ENCODE results near the gene PLPPR3.

Gene PLPPR3

GRCh38 chr19:815079-815774 lies 6.5 kb downstream of the PLPPR3 start:
- Histone ChIP-seq H3K36me3 (ENCODE audit: low read length) (peaks cover 3% of the 10 kb centered on the region; the same call in 1 of the 2 replicates), H3K9me2 (replicated peaks; ENCODE audit: insufficient read depth, low read length) (no peaks in the 10 kb centered on the region), H3F3A (ENCODE audit: insufficient read depth) (peaks cover 11% of the 10 kb centered on the region), H3K9ac (ENCODE audit: low read length) (no peak overlapping the region), H3K27me3 (ENCODE audit: low read length) (no peaks in the 10 kb centered on the region), H3K4me3 (ENCODE audit: insufficient read depth, low read length, poor library complexity, severe bottlenecking) (no peak overlapping the region), H2AFZ (ENCODE audit: low read depth, low read length, severe bottlenecking) (no peak overlapping the region), H4K20me1 (ENCODE audit: low read depth, low read length) (no peaks in the 10 kb centered on the region), H3K9me3 (ENCODE audit: insufficient read depth, low read length) (no peaks in the 10 kb centered on the region), H3K27ac (ENCODE audit: low read depth, low read length) (no peak overlapping the region), H3K4me2 (ENCODE audit: low read depth, low read length, poor library complexity, severe bottlenecking) (no peak overlapping the region), H3K79me2 (ENCODE audit: insufficient read depth, low read length) (no peaks in the 10 kb centered on the region)
- TF ChIP-seq CTCF (IDR thresholded peaks at IDR 0.05; ENCODE audit: insufficient read depth, low read length, poor library complexity, severe bottlenecking): no peak
- TF ChIP-seq EZH2phosphoT487 (conservative IDR thresholded peaks at IDR 0.05; ENCODE audit: low read length): no peak

- peaks cover 5% of the 10 kb centered on the region; the same call in 1 of the 2 replicates for H3K36me3 ChIP-seq (ENCODE audit: low read length)
- TF ChIP-seq EZH2phosphoT487 (conservative IDR thresholded peaks at IDR 0.05; ENCODE audit: low read length): no peak
- no peak for TF ChIP-seq CTCF (IDR thresholded peaks at IDR 0.05; ENCODE audit: insufficient read depth, low read length, poor library complexity, severe bottlenecking)
Measured at GRCh38 chr19:814152-815078, 7.3 kb downstream of the PLPPR3 start.

GRCh38 chr19:813219-814151 lies 8.3 kb downstream of the PLPPR3 start:
- H3F3A ChIP-seq (ENCODE audit: insufficient read depth): peaks cover 20% of the 10 kb centered on the region
- H3K27ac ChIP-seq (ENCODE audit: low read depth, low read length): no peak overlapping the region
- H3K4me3 ChIP-seq (ENCODE audit: insufficient read depth, low read length, poor library complexity, severe bottlenecking): no peak overlapping the region
- H3K9me2 ChIP-seq (replicated peaks; ENCODE audit: insufficient read depth, low read length): no peaks in the 10 kb centered on the region
- H3K27me3 ChIP-seq (ENCODE audit: low read length): no peaks in the 10 kb centered on the region
- H3K9me3 ChIP-seq (ENCODE audit: insufficient read depth, low read length): no peaks in the 10 kb centered on the region
- H4K20me1 ChIP-seq (ENCODE audit: low read depth, low read length): no peaks in the 10 kb centered on the region
- H3K4me2 ChIP-seq (ENCODE audit: low read depth, low read length, poor library complexity, severe bottlenecking): no peak overlapping the region
- TF ChIP-seq EZH2phosphoT487 (conservative IDR thresholded peaks at IDR 0.05; ENCODE audit: low read length): no peak
- no peak for TF ChIP-seq CTCF (IDR thresholded peaks at IDR 0.05; ENCODE audit: insufficient read depth, low read length, poor library complexity, severe bottlenecking)
- H2AFZ ChIP-seq (ENCODE audit: low read depth, low read length, severe bottlenecking): no peak overlapping the region
- H3K79me2 ChIP-seq (ENCODE audit: insufficient read depth, low read length): no peaks in the 10 kb centered on the region
- no peak overlapping the region for H3K9ac ChIP-seq (ENCODE audit: low read length)
- peaks cover 5% of the 10 kb centered on the region; the same call in 1 of the 2 replicates for H3K36me3 ChIP-seq (ENCODE audit: low read length)

More at GRCh38 chr19:814152-815078, 7.3 kb downstream of the PLPPR3 start:
- Histone ChIP-seq H3K79me2 (ENCODE audit: insufficient read depth, low read length) (no peaks in the 10 kb centered on the region), H3K27me3 (ENCODE audit: low read length) (no peaks in the 10 kb centered on the region), H3K9me3 (ENCODE audit: insufficient read depth, low read length) (no peaks in the 10 kb centered on the region), H3K9ac (ENCODE audit: low read length) (no peak overlapping the region), H2AFZ (ENCODE audit: low read depth, low read length, severe bottlenecking) (no peak overlapping the region), H3F3A (ENCODE audit: insufficient read depth) (peaks cover 17% of the 10 kb centered on the region), H3K4me2 (ENCODE audit: low read depth, low read length, poor library complexity, severe bottlenecking) (no peak overlapping the region), H3K9me2 (replicated peaks; ENCODE audit: insufficient read depth, low read length) (no peaks in the 10 kb centered on the region), H3K27ac (ENCODE audit: low read depth, low read length) (no peak overlapping the region), H3K4me3 (ENCODE audit: insufficient read depth, low read length, poor library complexity, severe bottlenecking) (no peak overlapping the region), H4K20me1 (ENCODE audit: low read depth, low read length) (no peaks in the 10 kb centered on the region)

All from SU-DHL-6 (cell line).